Cardiac atrium fibroblast (primary cell): ENCODE results near the gene PEX11A. TPM values are rescaled to one million over a fixed set of nuclear protein-coding genes. Genes with fewer than 3 reads are reported as not detected.

Experiments
- total RNA-seq: library from RNA; depleted of rRNA; stranded (reverse); fragments of >200 nt; gene quantifications from 2 replicates; pipeline ENCODE4 v1.2.3, GENCODE V29; 2015

Gene PEX11A, protein sequence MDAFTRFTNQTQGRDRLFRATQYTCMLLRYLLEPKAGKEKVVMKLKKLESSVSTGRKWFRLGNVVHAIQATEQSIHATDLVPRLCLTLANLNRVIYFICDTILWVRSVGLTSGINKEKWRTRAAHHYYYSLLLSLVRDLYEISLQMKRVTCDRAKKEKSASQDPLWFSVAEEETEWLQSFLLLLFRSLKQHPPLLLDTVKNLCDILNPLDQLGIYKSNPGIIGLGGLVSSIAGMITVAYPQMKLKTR
- 3.2 and 4.2 TPM in 2 replicates for total RNA-seq

DNA sequence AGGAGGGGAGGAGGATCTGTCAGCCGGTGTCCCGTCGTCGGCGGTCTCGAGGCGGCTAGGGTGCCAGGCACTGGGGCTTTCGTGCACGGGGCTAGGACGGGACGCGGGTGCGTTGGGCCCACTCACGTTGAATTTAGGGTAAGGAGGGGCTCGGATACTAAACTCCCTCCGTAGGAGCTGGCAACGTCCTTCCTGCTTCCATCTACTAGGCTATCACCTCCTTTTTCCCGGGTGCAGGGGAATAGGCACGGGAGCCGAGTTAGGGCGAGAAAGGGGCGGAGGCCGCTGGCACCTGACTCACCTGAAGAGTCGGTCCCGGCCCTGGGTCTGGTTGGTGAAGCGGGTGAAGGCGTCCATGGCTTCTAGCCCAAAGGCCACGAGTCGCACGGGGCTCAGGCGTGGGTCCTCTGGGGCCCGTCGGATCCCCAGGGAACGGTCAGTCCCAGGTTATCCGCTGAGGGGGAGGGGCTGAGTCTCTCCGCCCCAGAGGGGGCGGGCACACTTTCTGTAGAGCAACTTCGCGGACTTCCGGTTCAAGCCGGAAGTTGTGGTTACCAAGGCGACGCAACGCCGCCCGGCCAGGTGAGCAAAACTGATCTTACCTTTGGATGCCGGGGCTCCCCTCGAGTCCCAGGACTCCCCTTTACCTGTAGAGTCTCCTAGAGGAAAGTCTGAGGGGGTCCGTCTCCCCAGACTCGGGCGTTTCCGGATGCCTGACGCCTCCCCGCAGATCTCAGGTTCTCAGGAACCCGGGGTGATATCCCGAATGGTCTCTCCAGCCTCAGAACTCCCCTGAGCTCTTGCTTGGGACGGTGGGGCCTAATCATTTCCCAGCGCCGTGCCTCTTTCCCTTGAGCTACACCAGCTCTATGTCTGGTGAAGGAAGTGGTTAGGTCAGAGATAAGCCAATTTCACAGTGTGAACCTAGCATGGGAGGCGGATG, at the start of gene PEX11A, which contains the start of gene WDR93:
Gene PEX11A (minus strand): TSS at position 479 of the 943 bp plus-strand sequence. CDS start 122 bp downstream, at position 357.
Gene WDR93 (plus strand): TSS at position 536 of the 943 bp plus-strand sequence. CDS start 10,936 bp downstream, outside the sequence.

DNA sequence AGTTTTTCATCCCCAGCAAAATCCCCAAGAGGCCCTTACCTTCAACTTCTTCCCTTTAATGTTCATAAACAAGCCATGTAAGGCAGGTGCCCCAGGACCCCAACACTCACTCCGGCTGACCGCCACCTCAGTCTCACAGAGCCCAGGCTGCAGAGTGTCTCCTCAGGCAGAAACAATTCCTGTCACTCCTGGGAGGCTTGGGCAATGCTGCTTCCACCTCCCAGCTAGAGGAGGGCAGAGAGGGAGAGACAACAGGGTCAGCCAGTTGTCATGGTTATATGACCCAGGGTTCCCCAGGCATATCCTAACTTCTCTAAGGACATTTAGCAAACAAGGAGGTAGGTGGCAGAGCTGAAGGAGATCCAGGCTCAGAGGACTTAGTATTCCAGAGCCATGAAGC, 11.3 kb downstream of the PEX11A start, which contains the start of gene PLIN1:
Gene PLIN1 (minus strand): TSS at position 156 of the 400 bp plus-strand sequence. CDS start 1,878 bp downstream, outside the sequence.

DNA sequence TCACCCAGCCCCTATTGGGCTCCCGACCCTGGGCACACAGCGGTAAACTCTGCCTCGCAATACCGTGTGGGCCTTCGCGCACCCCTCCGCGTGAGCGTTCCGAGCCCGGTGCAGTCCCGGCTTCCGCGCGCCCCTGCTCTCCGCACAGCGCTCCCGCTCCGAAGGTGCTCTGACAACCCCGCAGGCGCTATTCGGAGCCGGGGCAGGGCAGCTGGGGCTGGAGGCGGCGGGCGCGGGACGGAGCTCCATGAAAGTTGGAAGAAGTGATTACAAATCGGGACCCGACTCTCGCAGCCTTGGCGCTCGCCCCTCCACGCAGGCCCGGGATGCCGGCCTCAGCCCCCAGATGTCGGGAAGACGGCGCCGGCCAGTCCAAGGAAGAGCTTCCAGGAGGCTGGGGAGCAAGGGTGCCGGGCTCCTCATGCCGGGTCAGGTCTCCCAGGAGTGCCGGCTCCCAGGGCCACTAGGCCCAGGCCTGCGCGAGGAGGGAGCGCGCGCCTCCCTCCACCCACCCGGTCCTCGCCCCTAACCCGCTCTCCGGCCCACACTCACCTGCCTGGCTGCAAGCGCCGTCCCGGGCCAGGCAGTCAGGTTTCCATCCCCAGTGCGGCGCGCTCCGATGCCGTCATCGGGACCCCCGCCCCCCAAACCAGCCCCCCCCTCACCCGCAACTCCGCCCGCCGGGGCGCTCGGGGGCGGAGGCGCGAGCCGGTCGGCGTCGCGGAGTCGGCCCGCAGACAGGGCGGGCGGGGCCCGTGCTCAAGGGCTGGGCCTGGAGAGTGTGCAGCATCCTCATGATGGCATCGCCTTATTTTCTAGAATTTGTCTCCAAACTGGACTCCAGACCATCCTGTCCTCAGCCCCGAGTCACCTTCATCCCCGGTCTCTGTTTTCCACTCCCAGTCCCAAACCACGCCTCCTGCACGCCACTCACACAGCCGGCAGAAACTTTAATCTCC, 35.4 kb downstream of the PEX11A start, which contains the start of gene KIF7:
Gene KIF7 (minus strand): TSS at position 621 of the 959 bp plus-strand sequence. CDS start 2,537 bp downstream, outside the sequence.

Other genes with a start within 250 kb of the PEX11A start
- 0.16 TPM in 1 of 2 replicates, not detected in the other for gene RHCG, start 194.2 kb downstream of the PEX11A start, total RNA-seq
- gene TICRR, start 115.3 kb downstream of the PEX11A start, total RNA-seq, result 2.5 and 2.8 TPM in 2 replicates
- 6.3 and 7.8 TPM in 2 replicates for gene KIF7, start 35.3 kb downstream of the PEX11A start, total RNA-seq
- not detected in 2 replicates for gene PLIN1, start 11.4 kb downstream of the PEX11A start, total RNA-seq
- not detected in 2 replicates for gene WDR93, start 57 bp upstream of the PEX11A start, total RNA-seq
- 2.3 TPM in 1 of 2 replicates, not detected in the other for gene MESP1, start 60.5 kb upstream of the PEX11A start, total RNA-seq
- 0.65 TPM in 1 of 2 replicates, not detected in the other for gene MESP2, start 85.6 kb upstream of the PEX11A start, total RNA-seq
- gene ANPEP, start 124.1 kb upstream of the PEX11A start, total RNA-seq, result 82.8 and 104 TPM in 2 replicates
- gene AP3S2, start 203.2 kb upstream of the PEX11A start, total RNA-seq, result 33.2 and 35.3 TPM in 2 replicates
- gene ARPIN, start 222.2 kb upstream of the PEX11A start, total RNA-seq, result 7.3 and 8.5 TPM in 2 replicates